Stomach (tissue), 9 donors: ENCODE data around the gene HTATSF1. TPM values are rescaled to one million over a fixed set of nuclear protein-coding genes. Genes with fewer than 3 reads are reported as not detected.

ENCODE experiments used
- DNase-seq, 2 donors: peaks; one replicate each; pipeline versions ENCODE4 v3.0.0 to v3.0.0-alpha.2; 2013 to 2019
- H3K27ac ChIP-seq, 5 donors: fragments of 200-600 bp in 4 of 5; sonication (generic) in 4 of 5; one replicate each; pipeline ENCODE4 v1.5.1; 2013 to 2019; ENCODE audit warnings: mild to moderate bottlenecking in 1 of 5, moderate library complexity in 1 of 5
- H3K27me3 ChIP-seq, 3 donors: fragments of 200-600 bp; sonication (generic); one replicate each; pipeline ENCODE4 v1.5.1; 2017 to 2019; ENCODE audit warnings: mixed run types in 1 of 3
- H3K36me3 ChIP-seq, 4 donors: fragments of 200-600 bp; sonication (generic); 1 replicate in 3 of 4; 2 replicates in 1 of 4; pipeline ENCODE4 v1.5.1; 2016 to 2019
- H3K4me1 ChIP-seq, 4 donors: fragments of 200-600 bp; sonication (generic); one replicate each; pipeline ENCODE4 v1.5.1; 2016 to 2019
- H3K4me3 ChIP-seq, 4 donors: fragments of 200-600 bp; sonication (generic) in 3 of 4; one replicate each; pipeline ENCODE4 v1.5.1; 2016 to 2019; ENCODE audit warnings: mild to moderate bottlenecking in 1 of 4
- H3K9me3 ChIP-seq, 4 donors: fragments of 200-600 bp; sonication (generic); one replicate each; pipeline ENCODE4 v1.5.1; 2016 to 2019
- CTCF ChIP-seq, 7 experiments: fragments of 450-650 bp in 4 of 7; fragments of 200-600 bp in 3 of 7; sonication (generic) in 3 of 7; IDR thresholded peaks; one replicate each; pipeline ENCODE4 v1.5.1; 2016 to 2019; ENCODE audit warnings: antibody characterized with exemption in 7 of 7, control low read depth in 2 of 7, mild to moderate bottlenecking in 1 of 7
- EP300 ChIP-seq: sonication (generic); formaldehyde crosslinking; IDR thresholded peaks from one replicate; pipeline ENCODE4 v1.6.1; 2017; ENCODE audit warnings: antibody characterized with exemption
- POLR2A ChIP-seq, 4 donors: fragments of 450-650 bp; IDR thresholded peaks; one replicate each; pipeline ENCODE4 v1.6.1; 2016; ENCODE audit warnings: antibody characterized with exemption in 4 of 4, control low read depth in 2 of 4, mild to moderate bottlenecking in 1 of 4, moderate library complexity in 1 of 4
- POLR2AphosphoS5 ChIP-seq, 3 donors: sonication (generic); formaldehyde crosslinking; IDR thresholded peaks; one replicate each; pipeline ENCODE4 v1.6.1; 2016; ENCODE audit warnings: antibody characterized with exemption in 3 of 3
- WGBS, 5 donors: extraction: QIAGEN DNeasy Blood & Tissue Kit in 3 of 5; methylation state at CpG; one replicate each; pipeline versions ENCODE4 v1.1.5 to v1.1.7; 2013 to 2018; 5-methylcytosine and 5-hydroxymethylcytosine counted together
- intact Hi-C: fragments of 100-400 bp; cut with DNase I; formaldehyde crosslinking; loops from one replicate; pipeline ENCODE4 v1.15.1; 2023; ENCODE audit warnings: low total_unique reads
- polyA plus RNA-seq, 3 donors: library from polyadenylated mRNA; stranded (reverse); fragments of 200-250 nt; gene quantifications; one replicate each; pipeline ENCODE4 v1.2.3, GENCODE V29; 2013
- small RNA-seq, 4 donors: library from RNA; depleted of rRNA; stranded (forward); fragments of <200 nt; gene quantifications; one replicate each; pipeline ENCODE3, GENCODE V24; 2016
- total RNA-seq, 5 donors: library from RNA; depleted of rRNA; stranded (reverse); fragments of >200 nt; gene quantifications; one replicate each; pipeline versions ENCODE4 v1.1.0 to v1.2.3, GENCODE V29; 2014 to 2016
- donor health status: healthy with polysubstance abuse.
- donor health status: Bipolar disorder and iron deficiency.
- donor health status: healthy.

HTATSF1 gene
- total and polyA plus RNA-seq, 8 donors, result 18.3 to 77.0 (median 39.3) TPM

DNA sequence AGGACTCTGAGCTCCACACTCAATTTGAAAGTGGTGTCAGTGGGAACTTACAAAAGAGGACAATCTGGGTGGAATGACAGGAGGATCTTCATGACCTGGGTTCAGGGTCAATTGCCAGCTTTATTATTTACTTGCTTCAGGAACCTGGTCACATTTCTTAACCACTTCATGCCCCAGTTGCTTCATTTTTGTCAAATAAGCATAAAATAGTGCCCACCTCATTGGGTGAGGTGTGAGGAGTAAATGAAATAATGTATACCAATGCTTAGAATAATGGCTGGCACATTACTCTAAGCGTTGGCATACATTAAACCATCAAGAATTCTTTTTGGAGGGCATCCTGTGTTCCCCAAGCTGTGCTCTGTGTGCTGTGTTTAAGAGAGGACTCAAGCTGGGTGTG is 54.0 kb downstream of the HTATSF1 start:
- no peak for TF ChIP-seq POLR2AphosphoS5 (IDR thresholded peaks at IDR 0.05)
- no peak for TF ChIP-seq EP300
- no peak for TF ChIP-seq CTCF (IDR thresholded peaks at IDR 0.05)
- no peak for TF ChIP-seq POLR2A (IDR thresholded peaks at IDR 0.05)
- intact Hi-C loops, result no loop called here

GRCh38 chrX:136555694-136556093 is 58.3 kb downstream of the HTATSF1 start:
- Histone ChIP-seq H3K4me1 (no peaks in the 10 kb centered on the region), H3K9me3 (no peaks in the 10 kb centered on the region), H3K27me3 (no peaks in the 10 kb centered on the region), H3K36me3 (no peaks in the 10 kb centered on the region), H3K27ac (no peak overlapping the region), H3K4me3 (no peak overlapping the region)
- intact Hi-C loops, result no loop called here
- DNase-seq, result no peak
- 62 to 77% (median 73%) methylated on average over 2 of the region's 2 CpGs for WGBS, 5 donors
- TF ChIP-seq POLR2A (IDR thresholded peaks at IDR 0.05) (no peak), CTCF (IDR thresholded peaks at IDR 0.05) (no peak), EP300 (no peak), POLR2AphosphoS5 (IDR thresholded peaks at IDR 0.05) (no peak)

More for the DNA sequence above, 54.0 kb downstream of the HTATSF1 start:
- Histone ChIP-seq H3K27me3 (peaks cover 0 to 3% (median 0%) of the 10 kb centered on the region in 3 donors), H3K9me3 (no peaks in the 10 kb centered on the region), H3K4me3 (no peak overlapping the region), H3K36me3 (no peaks in the 10 kb centered on the region), H3K4me1 (no peaks in the 10 kb centered on the region), H3K27ac (no peak overlapping the region)
- WGBS, 5 donors, result 53 to 100% (median 71%) methylated on average over 1 of the region's 1 CpG
- no peak for DNase-seq

Small RNA genes lying within 50 kb of the gene (small RNA-seq; reads per million reads assigned to genes)
- gene MIR934, result 0 to 0.75 (median 0) reads per million in 4 donors

Other genes starting within 250 kb of the HTATSF1 start
- 10 to 100 TPM in 2 of 5 donors, 1 to 10 TPM in 3; 2.2 to 14.1 (median 9.9) TPM for gene MAP7D3, start 246.2 kb upstream of the HTATSF1 start, total RNA-seq
- 1 to 10 TPM; 2.4 to 3.7 (median 3.1) TPM for gene MAP7D3, start 246.2 kb upstream of the HTATSF1 start, polyA plus RNA-seq
- gene ADGRG4, start 196.6 kb upstream of the HTATSF1 start, total RNA-seq, result 1 to 10 TPM in 1 of 5 donors, under 1 TPM in 2, not detected in 2; 0.29 to 1.8 (median 0.55) TPM
- gene ADGRG4, start 196.6 kb upstream of the HTATSF1 start, polyA plus RNA-seq, result under 1 TPM in 1 of 3 donors, not detected in 2; under 0.01 TPM
- gene BRS3, start 9.6 kb upstream of the HTATSF1 start, total RNA-seq, result not detected
- gene BRS3, start 9.6 kb upstream of the HTATSF1 start, polyA plus RNA-seq, result not detected
- gene VGLL1, start 34.6 kb downstream of the HTATSF1 start, total RNA-seq, result under 1 TPM in 1 of 5 donors, not detected in 4; 0.43 TPM
- 1 to 10 TPM in 2 of 3 donors, not detected in 1; 1.2 to 7.7 TPM for gene VGLL1, start 34.6 kb downstream of the HTATSF1 start, polyA plus RNA-seq
- gene CD40LG, start 150.6 kb downstream of the HTATSF1 start, total RNA-seq, result under 1 TPM in 1 of 5 donors, not detected in 4; 0.18 TPM
- under 1 TPM in 2 of 3 donors, not detected in 1; 0.30 to 0.76 TPM for gene CD40LG, start 150.6 kb downstream of the HTATSF1 start, polyA plus RNA-seq